8988T (cell line): Measurements from ENCODE around the gene EPC2.
"Not testable (repeated sequence)": the region's sequence is repeated elsewhere in the genome, so short reads cannot be mapped to it uniquely, and the experiment has no call there.

Source experiments
- DNase-seq: peaks from one replicate; pipeline ENCODE4 v3.0.0; 2011

The EPC2 gene

GRCh38 chr2:148675708-148676107 lies 31.2 kb downstream of the EPC2 start:
- DNase-seq, result no peak

- not testable (repeated sequence) for DNase-seq
Observed at GRCh38 chr2:148678302-148679179, 34.0 kb downstream of the EPC2 start.

GRCh38 chr2:148680462-148680861 lies 35.9 kb downstream of the EPC2 start:
- no peak for DNase-seq

- no peak for DNase-seq
Observed at GRCh38 chr2:148681443-148681842, 36.9 kb downstream of the EPC2 start.

- DNase-seq, result not testable (repeated sequence)
Observed at GRCh38 chr2:148681862-148682261, 37.3 kb downstream of the EPC2 start.

GRCh38 chr2:148684507-148684906 lies 40.0 kb downstream of the EPC2 start:
- no peak for DNase-seq

GRCh38 chr2:148687543-148687942 lies 43.0 kb downstream of the EPC2 start:
- no peak for DNase-seq

- DNase-seq, result not testable (repeated sequence)
Observed at GRCh38 chr2:148688011-148688410, 43.5 kb downstream of the EPC2 start.

- DNase-seq, result no peak
Observed at GRCh38 chr2:148696985-148697384, 52.4 kb downstream of the EPC2 start.

GRCh38 chr2:148699830-148700229 lies 55.3 kb downstream of the EPC2 start:
- no peak for DNase-seq

GRCh38 chr2:148701039-148701438 lies 56.5 kb downstream of the EPC2 start:
- no peak for DNase-seq

GRCh38 chr2:148701877-148702276 lies 57.3 kb downstream of the EPC2 start:
- no peak for DNase-seq

GRCh38 chr2:148702475-148702874 lies 57.9 kb downstream of the EPC2 start:
- DNase-seq, result no peak

- no peak for DNase-seq
Observed at GRCh38 chr2:148704247-148704646, 59.7 kb downstream of the EPC2 start.

GRCh38 chr2:148716378-148716920 lies 71.9 kb downstream of the EPC2 start:
- no peak for DNase-seq

GRCh38 chr2:148718039-148718438 lies 73.5 kb downstream of the EPC2 start:
- DNase-seq, result no peak

GRCh38 chr2:148719195-148719749 lies 74.7 kb downstream of the EPC2 start:
- no peak for DNase-seq

- no peak for DNase-seq
Observed at GRCh38 chr2:148719941-148720436, 75.4 kb downstream of the EPC2 start.

GRCh38 chr2:148720501-148721001 lies 76.0 kb downstream of the EPC2 start:
- no peak for DNase-seq

GRCh38 chr2:148721520-148721931 lies 77.0 kb downstream of the EPC2 start:
- DNase-seq, result no peak

GRCh38 chr2:148721991-148722777 lies 77.6 kb downstream of the EPC2 start:
- DNase-seq, result no peak

- DNase-seq, result no peak
Observed at GRCh38 chr2:148725564-148725963, 81.0 kb downstream of the EPC2 start.

GRCh38 chr2:148726228-148726627 lies 81.7 kb downstream of the EPC2 start:
- DNase-seq, result no peak
